ENCODE results near the gene LENEP. TPM values are rescaled to one million over a fixed set of nuclear protein-coding genes. Genes with fewer than 3 reads are reported as not detected.

LENEP gene
- total RNA-seq, 1 donor from 2014 or later = not detected

DNA sequence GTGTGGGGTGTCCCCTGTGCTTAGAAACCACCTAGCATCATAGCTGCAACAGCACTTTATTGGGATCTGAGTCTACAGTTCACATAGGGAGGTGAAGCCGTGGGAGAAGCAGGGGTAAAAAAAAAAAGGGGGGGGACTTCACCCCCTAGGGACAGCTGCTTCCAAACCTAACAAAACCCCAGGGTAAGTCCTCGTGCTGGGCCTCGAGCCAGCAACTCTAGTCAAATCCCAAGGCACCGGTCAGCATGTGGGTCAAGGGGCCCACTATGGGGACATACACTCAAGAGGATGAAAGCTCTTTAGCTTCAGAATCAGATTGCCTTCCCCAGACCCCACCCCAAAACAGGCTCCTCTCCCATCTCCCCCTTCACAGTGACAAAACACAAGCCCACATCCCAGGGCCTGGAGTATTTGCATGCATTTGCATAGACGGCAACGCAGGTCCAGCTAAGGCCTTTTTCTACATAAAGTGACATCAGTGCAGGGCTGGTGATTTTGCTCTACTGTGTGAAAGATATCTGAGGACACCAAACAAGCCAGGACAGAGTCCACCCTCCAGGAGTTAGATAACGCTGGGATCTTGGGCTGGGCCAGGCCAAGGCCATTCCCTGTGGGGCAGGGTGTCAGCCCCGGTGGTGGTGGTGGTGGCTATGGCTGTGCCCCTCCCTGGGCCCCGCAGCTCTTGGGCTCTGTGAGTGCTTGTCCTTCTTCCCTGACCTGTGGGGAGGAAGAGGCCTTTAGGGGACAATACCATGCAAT, 48.8 kb upstream of the LENEP start:
- H3K9ac ChIP-seq (ENCODE audit: low read length) = peak overlapping the region; percentile 18
- TF ChIP-seq, protein P1, sequence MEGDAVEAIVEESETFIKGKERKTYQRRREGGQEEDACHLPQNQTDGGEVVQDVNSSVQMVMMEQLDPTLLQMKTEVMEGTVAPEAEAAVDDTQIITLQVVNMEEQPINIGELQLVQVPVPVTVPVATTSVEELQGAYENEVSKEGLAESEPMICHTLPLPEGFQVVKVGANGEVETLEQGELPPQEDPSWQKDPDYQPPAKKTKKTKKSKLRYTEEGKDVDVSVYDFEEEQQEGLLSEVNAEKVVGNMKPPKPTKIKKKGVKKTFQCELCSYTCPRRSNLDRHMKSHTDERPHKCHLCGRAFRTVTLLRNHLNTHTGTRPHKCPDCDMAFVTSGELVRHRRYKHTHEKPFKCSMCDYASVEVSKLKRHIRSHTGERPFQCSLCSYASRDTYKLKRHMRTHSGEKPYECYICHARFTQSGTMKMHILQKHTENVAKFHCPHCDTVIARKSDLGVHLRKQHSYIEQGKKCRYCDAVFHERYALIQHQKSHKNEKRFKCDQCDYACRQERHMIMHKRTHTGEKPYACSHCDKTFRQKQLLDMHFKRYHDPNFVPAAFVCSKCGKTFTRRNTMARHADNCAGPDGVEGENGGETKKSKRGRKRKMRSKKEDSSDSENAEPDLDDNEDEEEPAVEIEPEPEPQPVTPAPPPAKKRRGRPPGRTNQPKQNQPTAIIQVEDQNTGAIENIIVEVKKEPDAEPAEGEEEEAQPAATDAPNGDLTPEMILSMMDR (IDR thresholded peaks at IDR 0.05; ENCODE audit: insufficient read depth, low read depth, low read length) = no peak
- peaks cover 9% of the 10 kb centered on the region for H4K20me1 ChIP-seq (ENCODE audit: insufficient read depth, low read length)
- H3K27ac ChIP-seq (ENCODE audit: low read depth, low read length) = no peak overlapping the region
- Mint-ChIP-seq H3K4me3 (ENCODE audit: unreplicated experiment) (no peak overlapping the region), H3K36me3 (ENCODE audit: low read depth, unreplicated experiment) (peaks cover 11% of the 10 kb centered on the region), H3K27me3 (ENCODE audit: low read depth, unreplicated experiment) (no peaks in the 10 kb centered on the region), H3K4me1 (ENCODE audit: low read depth, unreplicated experiment) (peaks cover 23% of the 10 kb centered on the region), H3K9me3 (ENCODE audit: unreplicated experiment) (no peaks in the 10 kb centered on the region), H3K27ac (ENCODE audit: unreplicated experiment) (peak overlapping the region; percentile 15)
- no peaks in the 10 kb centered on the region for H3K4me1 ChIP-seq (ENCODE audit: insufficient read depth, low read length)
- no peak overlapping the region for H2AFZ ChIP-seq (ENCODE audit: low read depth, low read length)
- no peak overlapping the region for H3K4me2 ChIP-seq (ENCODE audit: low read length)
- H3K27me3 ChIP-seq (ENCODE audit: insufficient read depth, low read length) = no peaks in the 10 kb centered on the region
- H3K9me3 ChIP-seq (ENCODE audit: insufficient read depth, low read depth, low read length) = no peaks in the 10 kb centered on the region
- H3K79me2 ChIP-seq (ENCODE audit: insufficient read depth, low read length) = no peaks in the 10 kb centered on the region
- no peaks in the 10 kb centered on the region for H3K36me3 ChIP-seq (ENCODE audit: insufficient read depth, low read length)
- FAIRE-seq (no peak), DNase-seq (ENCODE audit: low read depth) (no peak)
- H3K4me3 ChIP-seq (ENCODE audit: insufficient read depth, low read depth, low read length) = no peak overlapping the region

DNA sequence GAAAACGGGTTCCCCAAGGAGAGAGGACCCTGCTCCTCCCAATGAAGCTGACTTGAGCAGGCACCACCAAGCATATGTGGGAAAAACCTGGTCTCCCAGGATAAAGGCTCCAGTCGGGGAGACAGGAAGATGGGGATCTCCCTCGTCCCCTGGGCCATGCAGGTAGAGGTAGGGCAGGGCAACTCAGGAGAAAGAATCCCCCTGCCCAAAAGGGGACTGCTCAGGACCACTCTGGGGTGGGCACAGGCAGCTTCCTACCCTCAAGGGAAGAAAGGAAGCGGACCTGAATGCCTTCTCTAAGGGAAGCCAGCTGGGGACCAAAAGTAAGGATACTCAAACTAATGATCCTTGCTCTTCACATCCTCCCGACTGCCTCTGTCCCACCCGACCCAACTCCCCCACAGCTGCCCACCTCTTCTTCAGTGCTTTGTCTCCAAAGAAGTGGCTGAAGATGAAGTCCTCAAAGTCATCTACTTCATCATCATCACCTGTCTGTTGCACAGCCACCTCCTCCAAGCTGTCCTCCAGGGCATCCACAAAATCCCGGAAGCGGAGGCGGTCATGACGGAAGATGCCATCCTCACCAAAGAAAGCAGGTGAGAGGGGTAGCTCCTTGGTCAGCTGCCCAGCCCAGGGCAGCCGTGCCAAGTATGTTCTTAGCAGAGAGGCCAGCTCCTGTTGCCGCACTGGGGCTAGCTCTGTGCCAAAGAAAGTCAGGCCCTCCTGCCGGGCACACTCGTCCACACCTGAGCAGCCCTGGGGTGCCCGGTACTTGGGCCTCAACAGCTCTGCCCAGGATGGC, 48.0 kb upstream of the LENEP start:
- DNase-seq (ENCODE audit: low read depth) = no peak
- Histone ChIP-seq H2AFZ (ENCODE audit: low read depth, low read length) (no peak overlapping the region), H3K27me3 (ENCODE audit: insufficient read depth, low read length) (no peaks in the 10 kb centered on the region), H3K36me3 (ENCODE audit: insufficient read depth, low read length) (no peaks in the 10 kb centered on the region), H3K9ac (ENCODE audit: low read length) (no peak overlapping the region), H3K27ac (ENCODE audit: low read depth, low read length) (no peak overlapping the region), H3K4me3 (ENCODE audit: insufficient read depth, low read depth, low read length) (no peak overlapping the region), H3K4me2 (ENCODE audit: low read length) (no peak overlapping the region), H3K4me1 (ENCODE audit: insufficient read depth, low read length) (no peaks in the 10 kb centered on the region), H4K20me1 (ENCODE audit: insufficient read depth, low read length) (peaks cover 11% of the 10 kb centered on the region), H3K79me2 (ENCODE audit: insufficient read depth, low read length) (no peaks in the 10 kb centered on the region), H3K9me3 (ENCODE audit: insufficient read depth, low read depth, low read length) (no peaks in the 10 kb centered on the region)
- H3K27ac Mint-ChIP-seq (ENCODE audit: unreplicated experiment) = no peak overlapping the region
- H3K36me3 Mint-ChIP-seq (ENCODE audit: low read depth, unreplicated experiment) = peaks cover 11% of the 10 kb centered on the region
- H3K4me1 Mint-ChIP-seq (ENCODE audit: low read depth, unreplicated experiment) = peaks cover 23% of the 10 kb centered on the region
- no peaks in the 10 kb centered on the region for H3K27me3 Mint-ChIP-seq (ENCODE audit: low read depth, unreplicated experiment)
- no peak overlapping the region for H3K4me3 Mint-ChIP-seq (ENCODE audit: unreplicated experiment)
- H3K9me3 Mint-ChIP-seq (ENCODE audit: unreplicated experiment) = no peaks in the 10 kb centered on the region
- FAIRE-seq = no peak
- TF ChIP-seq EZH2 (IDR thresholded peaks at IDR 0.05; ENCODE audit: insufficient read depth, low read length) = no peak
- TF ChIP-seq, protein P1 (IDR thresholded peaks at IDR 0.05; ENCODE audit: insufficient read depth, low read depth, low read length) = no peak
